Neutrophil (primary cell): ENCODE results near the gene SSH2.
"Not testable (repeated sequence)": the region's sequence is repeated elsewhere in the genome, so short reads cannot be mapped to it uniquely, and the experiment has no call there.

Experiments
- H3K27ac ChIP-seq: fragments of 200-600 bp; sonication (generic); 2 replicates; pipeline ENCODE4 v1.5.1; 2016; ENCODE audit warnings: mild to moderate bottlenecking, moderate library complexity
- H3K27me3 ChIP-seq: fragments of 200-600 bp; sonication (generic); 2 replicates; pipeline ENCODE4 v1.6.0; 2016; ENCODE audit warnings: mild to moderate bottlenecking
- H3K36me3 ChIP-seq: fragments of 200-600 bp; sonication (generic); 2 replicates; pipeline ENCODE4 v1.5.1; 2017
- H3K4me1 ChIP-seq, 2 experiments: fragments of 200-600 bp in 1 of 2; sonication (generic) in 1 of 2; 1 replicate in 1 of 2; 2 replicates in 1 of 2; pipeline versions ENCODE4 v1.5.1 to v1.6.1; 2013 to 2016; ENCODE audit warnings: low read depth in 1 of 2, low read length in 1 of 2, mild to moderate bottlenecking in 1 of 2, moderate library complexity in 1 of 2; ENCODE audit not compliant: control insufficient read depth in 1 of 2, insufficient read depth in 1 of 2
- H3K4me3 ChIP-seq, 2 experiments: fragments of 200-600 bp in 1 of 2; sonication (generic) in 1 of 2; 1 replicate in 1 of 2; 2 replicates in 1 of 2; pipeline ENCODE4 v1.5.1; 2013 to 2016; ENCODE audit warnings: low read depth in 1 of 2, low read length in 1 of 2, mild to moderate bottlenecking in 1 of 2, moderate library complexity in 1 of 2
- H3K9me3 ChIP-seq: fragments of 200-600 bp; sonication (generic); 2 replicates; pipeline ENCODE4 v1.5.1; 2016
- CTCF ChIP-seq: fragments of 200-600 bp; sonication (generic); IDR thresholded peaks from 2 replicates; pipeline ENCODE4 v1.5.1; 2016; ENCODE audit warnings: antibody characterized with exemption

SSH2 gene

GRCh38 chr17:29862127-29862526 is 67.9 kb downstream of the SSH2 start:
- peak overlapping the region; percentile 83 for H3K27ac ChIP-seq
- no peaks in the 10 kb centered on the region for H3K9me3 ChIP-seq

GRCh38 chr17:29859445-29859844 is 70.6 kb downstream of the SSH2 start:
- H3K4me1 ChIP-seq, result peaks cover 59 to 80% of the 10 kb centered on the region in 2 experiments
- H3K9me3 ChIP-seq, H3K27me3 ChIP-seq, H3K4me3 ChIP-seq, H3K36me3 ChIP-seq: not testable (repeated sequence)
- peak overlapping the region; percentile 83 for H3K27ac ChIP-seq

More at GRCh38 chr17:29862127-29862526, 67.9 kb downstream of the SSH2 start:
- Histone ChIP-seq H3K36me3 (no peaks in the 10 kb centered on the region), H3K4me1 (peaks cover 33 to 53% of the 10 kb centered on the region in 2 experiments), H3K27me3 (no peaks in the 10 kb centered on the region), H3K4me3 (no peak overlapping the region)
- no peak for TF ChIP-seq CTCF

GRCh38 chr17:29857823-29858222 is 72.2 kb downstream of the SSH2 start:
- TF ChIP-seq CTCF, result no peak
- H3K27ac ChIP-seq, result peak overlapping the region; percentile 67

GRCh38 chr17:29857105-29857504 is 72.9 kb downstream of the SSH2 start:
- Histone ChIP-seq H3K4me1 (peaks cover 62 to 78% of the 10 kb centered on the region in 2 experiments), H3K27ac (peak overlapping the region; percentile 67)
- not testable (repeated sequence) for H3K27me3 ChIP-seq, H3K36me3 ChIP-seq, H3K9me3 ChIP-seq, H3K4me3 ChIP-seq

More at GRCh38 chr17:29857823-29858222, 72.2 kb downstream of the SSH2 start:
- no peaks in the 10 kb centered on the region for H3K27me3 ChIP-seq
- H3K4me1 ChIP-seq, result peaks cover 62 to 84% of the 10 kb centered on the region in 2 experiments
- no peak overlapping the region for H3K4me3 ChIP-seq
- H3K9me3 ChIP-seq, result no peaks in the 10 kb centered on the region
- H3K36me3 ChIP-seq, result no peaks in the 10 kb centered on the region

GRCh38 chr17:29855686-29856085 is 74.3 kb downstream of the SSH2 start:
- Histone ChIP-seq H3K9me3 (no peaks in the 10 kb centered on the region), H3K4me1 (peaks cover 53 to 64% of the 10 kb centered on the region in 2 experiments), H3K4me3 (no peak overlapping the region), H3K27me3 (no peaks in the 10 kb centered on the region), H3K36me3 (no peaks in the 10 kb centered on the region), H3K27ac (peak overlapping the region; percentile 67)
- TF ChIP-seq CTCF, result no peak

GRCh38 chr17:29848737-29849136 is 81.3 kb downstream of the SSH2 start:
- H3K27ac ChIP-seq, result no peak overlapping the region

More at GRCh38 chr17:29848737-29849136, 81.3 kb downstream of the SSH2 start:
- no peak for TF ChIP-seq CTCF
- peaks cover 2 to 9% of the 10 kb centered on the region in 2 experiments for H3K4me1 ChIP-seq
- no peaks in the 10 kb centered on the region for H3K9me3 ChIP-seq
- H3K36me3 ChIP-seq, result peaks cover 13% of the 10 kb centered on the region
- no peaks in the 10 kb centered on the region for H3K27me3 ChIP-seq
- no peak overlapping the region for H3K4me3 ChIP-seq
